PC-3 (cell line): ENCODE results near the gene CDX2.
"Not testable (repeated sequence)": the region's sequence is repeated elsewhere in the genome, so short reads cannot be mapped to it uniquely, and the experiment has no call there.

ENCODE experiments used
- CTCF ChIP-seq: fragments of 300-600 bp; sonication (generic); conservative IDR thresholded peaks from 2 replicates; pipeline ENCODE4 v1.5.1; 2017; ENCODE audit warnings: antibody characterized with exemption, low read depth, mild to moderate bottlenecking, low read length
- EZH2 ChIP-seq: fragments of 300-600 bp; sonication (generic); IDR thresholded peaks from one replicate; pipeline ENCODE4 v1.6.1; 2017; ENCODE audit warnings: antibody characterized with exemption, mild to moderate bottlenecking, low read length; ENCODE audit not compliant: unreplicated experiment
- EZH2phosphoT487 ChIP-seq: fragments of 300-600 bp; sonication (generic); IDR thresholded peaks from 2 replicates; pipeline ENCODE4 v1.6.1; 2018; ENCODE audit warnings: mild to moderate bottlenecking, antibody characterized with exemption, low read length, borderline replicate concordance

GRCh38 chr13:28005016-28005415 is 35.9 kb upstream of the CDX2 start:
- TF ChIP-seq EZH2, CTCF, EZH2phosphoT487: not testable (repeated sequence)
